Keratinocyte (primary cell): ENCODE measurements around the gene CD1D. TPM values are rescaled to one million over a fixed set of nuclear protein-coding genes. Genes with fewer than 3 reads are reported as not detected.

Source experiments
- DNase-seq: peaks from one replicate; pipeline ENCODE4 v3.0.0-alpha.2; 2011; ENCODE audit warnings: low read depth, missing footprints, low spot score
- FAIRE-seq: peaks from 2 replicates; lab custom pipeline; 2011; peaks lifted over from hg19 to GRCh38; lab: Jason Lieb, UNC
- H2AFZ ChIP-seq: 2 replicates; pipeline ENCODE4 v1.6.0; 2012; ENCODE audit warnings: low read length, control low read depth, inconsistent platforms; ENCODE audit not compliant: control insufficient read depth
- H3K27ac ChIP-seq: 2 replicates; pipeline ENCODE4 v1.5.1; 2011; ENCODE audit warnings: low read length; ENCODE audit not compliant: control insufficient read depth, insufficient read depth
- H3K27me3 ChIP-seq: 3 replicates; pipeline ENCODE4 v1.6.0; 2011; ENCODE audit warnings: low read length; ENCODE audit not compliant: control insufficient read depth, insufficient read depth; ENCODE audit errors: extremely low read depth
- H3K36me3 ChIP-seq, 2 experiments: 2 replicates in 1 of 2; 3 replicates in 1 of 2; pipeline ENCODE4 v1.5.1; 2011; ENCODE audit warnings: low read length in 2 of 2, mild to moderate bottlenecking in 1 of 2; ENCODE audit not compliant: control insufficient read depth in 2 of 2, insufficient read depth in 2 of 2; ENCODE audit errors: extremely low read depth in 1 of 2
- H3K4me1 ChIP-seq: 3 replicates; pipeline ENCODE4 v1.5.1; 2011; ENCODE audit warnings: low read length; ENCODE audit not compliant: control insufficient read depth, insufficient read depth; ENCODE audit errors: extremely low read depth
- H3K4me2 ChIP-seq: 3 replicates; pipeline ENCODE4 v1.6.0; 2011; ENCODE audit warnings: low read depth, low read length; ENCODE audit not compliant: control insufficient read depth, insufficient read depth; ENCODE audit errors: extremely low read depth
- H3K4me3 ChIP-seq, 3 experiments: fragments of 200-600 bp in 1 of 3; sonication (generic) in 1 of 3; 2 replicates in 2 of 3; 3 replicates in 1 of 3; pipeline ENCODE4 v1.5.1; 2011 to 2016; ENCODE audit warnings: low read length in 3 of 3, mild to moderate bottlenecking in 3 of 3, control low read depth in 2 of 3, inconsistent platforms in 1 of 3, low read depth in 1 of 3, mixed read lengths in 1 of 3, mixed run types in 1 of 3, moderate library complexity in 1 of 3; ENCODE audit not compliant: control insufficient read depth in 2 of 3, insufficient read depth in 2 of 3; ENCODE audit errors: extremely low read depth in 1 of 3
- H3K79me2 ChIP-seq: 2 replicates; pipeline ENCODE4 v1.6.0; 2012; ENCODE audit warnings: low read length; ENCODE audit not compliant: control insufficient read depth, insufficient read depth
- H3K9ac ChIP-seq: 3 replicates; pipeline ENCODE4 v1.6.0; 2011; ENCODE audit warnings: low read length; ENCODE audit not compliant: control insufficient read depth, insufficient read depth; ENCODE audit errors: extremely low read depth
- H3K9me1 ChIP-seq: 3 replicates; pipeline ENCODE4 v1.6.0; 2011; ENCODE audit warnings: low read length; ENCODE audit not compliant: control insufficient read depth, insufficient read depth; ENCODE audit errors: extremely low read depth
- H3K9me3 ChIP-seq: 2 replicates; pipeline ENCODE4 v1.5.1; 2012; ENCODE audit warnings: low read depth, low read length; ENCODE audit not compliant: control insufficient read depth
- H4K20me1 ChIP-seq: 3 replicates; pipeline ENCODE4 v1.6.0; 2011; ENCODE audit warnings: low read length; ENCODE audit not compliant: control insufficient read depth, insufficient read depth; ENCODE audit errors: extremely low read depth
- EZH2 ChIP-seq: IDR thresholded peaks from one replicate; pipeline ENCODE4 v1.6.1; 2012; ENCODE audit warnings: inconsistent platforms, mild to moderate bottlenecking, low read length, moderate library complexity
- dilution Hi-C: fragments of 300-500 bp; cut with MboI; formaldehyde crosslinking; loops from one replicate; pipeline ENCODE4 v1.7.0; 2020; ENCODE audit warnings: low sequenced_read_pairs; ENCODE audit not compliant: extremely low pct_ligation_motif_present
- polyA plus RNA-seq, 5 experiments: library from polyadenylated mRNA; depleted of rRNA in 3 of 5; stranded (reverse) in 3 of 5; stranded (forward) in 1 of 5; unstranded in 1 of 5; fragments of >200 nt; gene quantifications; 1 replicate in 1 of 5; 2 replicates in 3 of 5; 3 replicates in 1 of 5; pipeline versions ENCODE4 v1.2.1 to v1.2.3, GENCODE V29; 2011 to 2012; ENCODE audit warnings: missing spikeins in 2 of 5, low read depth in 1 of 5, low replicate concordance in 1 of 5
- TF ChIP-seq, protein P1 (sequence below), 3 experiments: IDR thresholded peaks in 1 of 3; conservative IDR thresholded peaks in 1 of 3; optimal IDR thresholded peaks in 1 of 3; 2 replicates in 2 of 3; 3 replicates in 1 of 3; pipeline versions ENCODE3 to v1.5.1; 2011; ENCODE audit warnings: low read length in 3 of 3, mild to moderate bottlenecking in 3 of 3, moderate library complexity in 2 of 3, control low read depth in 1 of 3, inconsistent platforms in 1 of 3; ENCODE audit not compliant: insufficient read depth in 2 of 3; ENCODE audit errors: extremely low read depth in 1 of 3

The CD1D gene
- polyA plus RNA-seq, 1 donor (not counting 4 experiments of a cell fraction or from before 2014, with no cell fraction given), result 2.8 TPM

- H3K9me1 ChIP-seq, result no peaks in the 10 kb centered on the region
- FAIRE-seq (no peak), DNase-seq (no peak)
- no peak overlapping the region for H3K4me3 ChIP-seq
- TF ChIP-seq EZH2, result no peak
- H2AFZ ChIP-seq, result peak overlapping the region; percentile 13
- no peaks in the 10 kb centered on the region for H4K20me1 ChIP-seq
- H3K9ac ChIP-seq, result no peak overlapping the region
- dilution Hi-C loops, result no loop called here
- no peaks in the 10 kb centered on the region for H3K79me2 ChIP-seq
- no peak overlapping the region for H3K4me2 ChIP-seq
- H3K27ac ChIP-seq, result peak overlapping the region; percentile 92
- H3K27me3 ChIP-seq, result no peaks in the 10 kb centered on the region
- H3K4me1 ChIP-seq, result peaks cover 38% of the 10 kb centered on the region
- H3K36me3 ChIP-seq, result no peaks in the 10 kb centered on the region
- H3K9me3 ChIP-seq, result no peaks in the 10 kb centered on the region
These were observed 33.3 kb upstream of the CD1D start for GRCh38 chr1:158147401-158147800.

DNA sequence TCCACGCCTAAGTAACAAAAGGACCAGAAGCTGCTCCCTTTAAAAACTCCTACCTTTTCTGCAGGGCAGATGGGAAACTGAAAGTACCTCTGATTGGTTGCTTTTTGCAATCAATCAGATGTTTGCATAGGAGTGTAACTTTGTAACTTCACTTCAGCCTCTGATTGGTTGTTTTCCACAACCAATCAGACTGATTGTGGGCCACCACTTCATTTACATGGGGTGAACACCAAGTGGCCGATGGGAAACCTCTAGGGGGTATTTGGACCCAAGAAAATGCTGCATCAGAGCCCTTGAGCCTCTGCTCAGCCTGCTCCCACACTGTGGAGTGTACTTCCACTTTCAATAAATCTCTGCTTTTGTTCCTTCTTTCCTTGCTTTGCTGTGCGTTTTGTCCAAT lies 32.8 kb upstream of the CD1D start:
- H3K27ac ChIP-seq, result peak overlapping the region; percentile 92
- TF ChIP-seq, protein P1, sequence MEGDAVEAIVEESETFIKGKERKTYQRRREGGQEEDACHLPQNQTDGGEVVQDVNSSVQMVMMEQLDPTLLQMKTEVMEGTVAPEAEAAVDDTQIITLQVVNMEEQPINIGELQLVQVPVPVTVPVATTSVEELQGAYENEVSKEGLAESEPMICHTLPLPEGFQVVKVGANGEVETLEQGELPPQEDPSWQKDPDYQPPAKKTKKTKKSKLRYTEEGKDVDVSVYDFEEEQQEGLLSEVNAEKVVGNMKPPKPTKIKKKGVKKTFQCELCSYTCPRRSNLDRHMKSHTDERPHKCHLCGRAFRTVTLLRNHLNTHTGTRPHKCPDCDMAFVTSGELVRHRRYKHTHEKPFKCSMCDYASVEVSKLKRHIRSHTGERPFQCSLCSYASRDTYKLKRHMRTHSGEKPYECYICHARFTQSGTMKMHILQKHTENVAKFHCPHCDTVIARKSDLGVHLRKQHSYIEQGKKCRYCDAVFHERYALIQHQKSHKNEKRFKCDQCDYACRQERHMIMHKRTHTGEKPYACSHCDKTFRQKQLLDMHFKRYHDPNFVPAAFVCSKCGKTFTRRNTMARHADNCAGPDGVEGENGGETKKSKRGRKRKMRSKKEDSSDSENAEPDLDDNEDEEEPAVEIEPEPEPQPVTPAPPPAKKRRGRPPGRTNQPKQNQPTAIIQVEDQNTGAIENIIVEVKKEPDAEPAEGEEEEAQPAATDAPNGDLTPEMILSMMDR (optimal IDR thresholded peaks at IDR 0.05 in 1 of 3, IDR thresholded peaks at IDR 0.05 in 1 of 3, conservative IDR thresholded peaks at IDR 0.05 in 1 of 3; ENCODE audit: extremely low read depth in 1 of 3, insufficient read depth in 2 of 3, low read length in 3 of 3), result no peak
- TF ChIP-seq EZH2, result no peak
- no peaks in the 10 kb centered on the region for H3K79me2 ChIP-seq
- no peaks in the 10 kb centered on the region for H3K9me1 ChIP-seq
- dilution Hi-C loops, result no loop called here
- H3K4me1 ChIP-seq, result peaks cover 43% of the 10 kb centered on the region
- H3K9ac ChIP-seq, result no peak overlapping the region
- DNase-seq (no peak), FAIRE-seq (peak; percentile 67)
- H3K4me2 ChIP-seq, result no peak overlapping the region
- no peaks in the 10 kb centered on the region for H3K27me3 ChIP-seq
- H3K36me3 ChIP-seq, result no peaks in the 10 kb centered on the region
- H2AFZ ChIP-seq, result no peak overlapping the region
- H3K9me3 ChIP-seq, result no peaks in the 10 kb centered on the region
- no peak overlapping the region for H3K4me3 ChIP-seq
- H4K20me1 ChIP-seq, result no peaks in the 10 kb centered on the region

- dilution Hi-C loops, result no loop called here
- H3K27me3 ChIP-seq, result no peaks in the 10 kb centered on the region
These were observed 32.2 kb upstream of the CD1D start for GRCh38 chr1:158148468-158148867.

More at GRCh38 chr1:158148468-158148867, 32.2 kb upstream of the CD1D start:
- TF ChIP-seq, protein P1 (optimal IDR thresholded peaks at IDR 0.05 in 1 of 3, IDR thresholded peaks at IDR 0.05 in 1 of 3, conservative IDR thresholded peaks at IDR 0.05 in 1 of 3; ENCODE audit: extremely low read depth in 1 of 3, insufficient read depth in 2 of 3, low read length in 3 of 3), result no peak
- TF ChIP-seq EZH2, result no peak
- Histone ChIP-seq H4K20me1 (no peaks in the 10 kb centered on the region), H3K9me3 (no peaks in the 10 kb centered on the region), H3K36me3 (no peaks in the 10 kb centered on the region), H3K9ac (no peak overlapping the region), H3K4me2 (no peak overlapping the region), H3K79me2 (no peaks in the 10 kb centered on the region), H3K4me1 (peaks cover 49% of the 10 kb centered on the region), H2AFZ (no peak overlapping the region), H3K27ac (no peak overlapping the region), H3K9me1 (no peaks in the 10 kb centered on the region), H3K4me3 (no peak overlapping the region)
- no peak for DNase-seq
- no peak for FAIRE-seq
